IPS-20b (cell line): ENCODE results near the gene GALNT6.

Experiments
- H3K27ac ChIP-seq: one replicate; pipeline ENCODE4 v1.5.1; 2013; ENCODE audit warnings: low read length
- H3K27me3 ChIP-seq: 2 replicates; pipeline ENCODE4 v1.6.1; 2013; ENCODE audit warnings: mild to moderate bottlenecking, low read length, inconsistent platforms; ENCODE audit not compliant: insufficient read depth
- H3K36me3 ChIP-seq: 2 replicates; pipeline ENCODE4 v1.6.1; 2013; ENCODE audit warnings: low read depth, mild to moderate bottlenecking, inconsistent platforms, low read length, moderate library complexity; ENCODE audit not compliant: insufficient read depth
- H3K4me1 ChIP-seq: 2 replicates; pipeline ENCODE4 v1.6.1; 2013; ENCODE audit warnings: mild to moderate bottlenecking, control low read depth, inconsistent platforms, low read length, moderate library complexity; ENCODE audit not compliant: insufficient read depth
- H3K4me3 ChIP-seq: 2 replicates; pipeline ENCODE4 v1.5.1; 2013; ENCODE audit warnings: mild to moderate bottlenecking, low read length, inconsistent platforms
- H3K9ac ChIP-seq: 2 replicates; pipeline ENCODE4 v1.6.1; 2013; ENCODE audit warnings: low read depth, mild to moderate bottlenecking, inconsistent platforms, low read length, moderate library complexity
- H3K9me3 ChIP-seq: 2 replicates; pipeline ENCODE4 v1.6.1; 2013; ENCODE audit warnings: mild to moderate bottlenecking, low read depth, low read length, inconsistent platforms; ENCODE audit not compliant: insufficient read depth

GALNT6 gene

DNA sequence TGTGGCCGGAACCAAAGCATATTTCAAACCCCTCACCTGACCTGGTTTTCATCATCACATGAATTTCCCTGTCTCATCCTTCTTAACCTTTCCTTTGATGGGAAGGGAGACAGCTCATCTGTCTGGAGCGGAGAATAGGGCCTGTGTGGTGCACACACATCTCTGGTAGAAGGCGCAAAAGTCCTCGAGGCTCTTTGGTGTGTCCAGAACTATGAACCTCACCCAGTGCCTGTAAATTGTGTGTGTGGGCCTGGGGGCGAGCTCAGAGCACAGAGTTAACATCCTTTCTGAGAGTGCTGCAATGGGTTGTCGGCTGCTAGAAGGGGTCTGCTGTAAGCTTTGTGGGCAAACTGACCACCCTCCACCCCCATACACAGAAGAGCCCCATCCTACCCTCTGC is 749 bp downstream of the GALNT6 start:
- Histone ChIP-seq H3K27me3 (peaks cover 23% of the 10 kb centered on the region; the same call in 1 of the 2 replicates), H3K9ac (peak overlapping the region; percentile 84; the same call in 1 of the 2 replicates), H3K4me1 (peaks cover 25% of the 10 kb centered on the region), H3K27ac (peak overlapping the region; percentile 73), H3K36me3 (peaks cover 17% of the 10 kb centered on the region; the same call in 1 of the 2 replicates), H3K4me3 (peak overlapping the region; percentile 89), H3K9me3 (no peaks in the 10 kb centered on the region)

DNA sequence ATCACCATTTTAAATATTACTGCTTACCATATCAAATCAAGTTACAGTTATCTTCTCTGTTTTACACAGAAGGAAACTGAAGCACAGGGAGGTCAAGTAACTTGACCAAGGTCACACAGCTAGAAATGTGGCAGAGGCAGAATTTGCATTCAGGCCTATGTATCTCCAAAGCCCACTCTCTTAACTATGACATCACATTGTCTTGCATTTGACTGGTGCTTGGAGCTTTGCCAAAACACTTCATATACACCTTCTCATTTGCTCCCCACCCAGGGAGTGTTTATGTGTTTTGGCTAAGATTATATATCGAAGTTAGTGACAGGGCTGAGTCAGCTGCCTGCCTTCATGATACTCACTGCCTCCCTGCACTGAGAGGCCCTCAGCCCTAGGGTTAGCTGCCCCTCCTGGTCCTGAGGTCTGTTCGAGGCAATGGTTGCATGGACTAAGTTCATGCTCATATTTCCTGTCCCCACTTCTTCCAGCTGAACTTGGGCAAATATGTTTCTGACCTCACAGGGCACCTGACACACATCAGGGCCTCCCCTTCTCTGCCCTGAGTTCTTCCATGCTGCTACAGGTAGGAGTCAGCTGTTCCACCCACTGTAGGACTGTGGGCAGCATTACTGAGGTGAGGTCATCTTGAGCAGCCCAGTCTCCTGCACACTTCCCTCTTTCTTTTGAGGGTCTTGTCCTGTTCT is 1.8 kb downstream of the GALNT6 start:
- Histone ChIP-seq H3K36me3 (peaks cover 13% of the 10 kb centered on the region; the same call in 1 of the 2 replicates), H3K9ac (no peak overlapping the region), H3K27me3 (peaks cover 23% of the 10 kb centered on the region; the same call in 1 of the 2 replicates), H3K4me3 (no peak overlapping the region), H3K27ac (no peak overlapping the region), H3K4me1 (peaks cover 25% of the 10 kb centered on the region), H3K9me3 (no peaks in the 10 kb centered on the region)

DNA sequence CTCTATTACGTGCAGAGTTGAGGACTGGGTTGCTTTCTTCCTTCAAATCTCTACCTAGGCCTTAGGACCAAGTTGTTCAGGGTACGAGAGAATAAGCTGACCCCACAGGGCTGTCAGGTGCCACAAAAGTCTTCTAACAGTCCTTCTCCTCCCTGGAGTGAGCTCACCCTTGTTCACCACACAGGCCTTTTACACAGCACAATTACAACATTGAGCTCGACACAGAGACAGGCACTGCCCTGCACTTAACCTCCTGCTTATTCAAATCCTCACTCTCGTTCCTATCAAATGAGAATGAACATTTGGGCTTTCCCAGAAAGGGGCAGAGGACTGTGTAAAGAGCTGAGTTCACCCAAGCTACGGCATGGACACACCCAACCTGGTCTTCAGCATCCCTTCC is 2.4 kb downstream of the GALNT6 start:
- H3K9me3 ChIP-seq, result no peaks in the 10 kb centered on the region
- no peak overlapping the region for H3K27ac ChIP-seq
- peaks cover 25% of the 10 kb centered on the region for H3K4me1 ChIP-seq
- H3K4me3 ChIP-seq, result no peak overlapping the region
- peaks cover 23% of the 10 kb centered on the region; the same call in 1 of the 2 replicates for H3K27me3 ChIP-seq
- peaks cover 7% of the 10 kb centered on the region; the same call in 1 of the 2 replicates for H3K36me3 ChIP-seq
- no peak overlapping the region; the same call in 1 of the 2 replicates for H3K9ac ChIP-seq

DNA sequence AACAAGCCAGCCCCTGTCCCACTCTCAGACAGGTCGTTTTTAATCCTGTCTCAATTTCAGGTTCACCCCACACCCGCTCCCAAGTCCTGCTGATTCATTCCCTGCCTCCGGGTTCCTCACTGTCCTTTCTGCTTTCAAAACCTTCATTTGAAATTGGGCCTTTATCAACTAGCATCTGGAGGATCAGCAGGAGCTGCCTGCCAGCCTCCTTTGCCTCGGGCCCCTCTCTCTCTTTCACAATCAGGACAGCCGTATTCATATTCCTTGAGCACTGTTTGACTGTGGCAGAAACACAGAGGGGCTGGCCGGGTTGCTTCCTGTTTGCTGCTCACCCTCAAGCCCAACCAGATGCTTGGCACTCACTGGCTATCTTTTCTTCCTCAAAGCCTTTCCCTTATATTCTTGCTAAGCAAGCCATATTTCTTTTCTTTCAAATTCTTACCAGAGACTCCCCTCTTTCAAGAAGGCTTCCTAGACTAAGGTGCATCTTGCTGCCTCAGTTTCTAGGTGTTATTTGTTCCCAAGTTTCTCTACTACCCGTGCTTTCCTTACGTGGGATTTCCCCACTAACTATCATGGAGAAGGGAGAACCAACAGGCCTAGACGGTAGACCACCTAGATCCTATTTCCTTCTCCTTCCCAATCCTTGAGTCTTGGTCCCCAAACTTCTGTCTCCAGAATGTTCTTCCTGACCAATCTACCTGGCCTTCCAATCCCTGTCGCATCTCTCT is 3.0 kb downstream of the GALNT6 start:
- 0 out of 2 replicates have a peak, but pooled peaks cover 1% of the 10 kb centered on the region for H3K36me3 ChIP-seq
- H3K27me3 ChIP-seq, result peaks cover 20% of the 10 kb centered on the region; the same call in 1 of the 2 replicates
- H3K27ac ChIP-seq, result peak overlapping the region; percentile 22
- peak overlapping the region; percentile 16; the same call in 1 of the 2 replicates for H3K9ac ChIP-seq
- H3K4me3 ChIP-seq, result no peak overlapping the region
- no peaks in the 10 kb centered on the region for H3K9me3 ChIP-seq
- peaks cover 32% of the 10 kb centered on the region for H3K4me1 ChIP-seq

DNA sequence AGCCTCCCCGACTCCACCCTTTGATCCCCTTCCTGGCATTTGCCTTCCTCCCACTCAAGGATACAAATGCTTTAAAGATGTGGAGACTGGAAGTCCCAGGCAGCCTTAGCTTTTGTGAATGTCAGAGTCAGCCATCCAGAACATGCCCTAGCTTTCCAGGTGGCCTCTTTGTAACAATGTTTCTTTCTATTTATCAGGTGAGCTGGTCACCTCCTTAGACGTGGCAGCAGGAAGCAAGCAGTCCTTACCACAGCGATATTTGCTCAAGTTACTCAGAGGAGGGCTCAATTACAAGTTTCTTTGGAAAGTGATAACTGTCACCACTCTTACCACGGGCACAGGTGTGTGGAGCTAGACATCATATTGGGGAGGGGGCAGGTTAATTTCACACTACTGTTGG is 4.9 kb downstream of the GALNT6 start:
- Histone ChIP-seq H3K27ac (no peak overlapping the region), H3K36me3 (0 out of 2 replicates have a peak, but pooled peaks cover 7% of the 10 kb centered on the region), H3K9ac (no peak overlapping the region), H3K4me3 (no peak overlapping the region), H3K4me1 (peaks cover 40% of the 10 kb centered on the region), H3K9me3 (no peaks in the 10 kb centered on the region), H3K27me3 (peaks cover 6% of the 10 kb centered on the region; the same call in 1 of the 2 replicates)

DNA sequence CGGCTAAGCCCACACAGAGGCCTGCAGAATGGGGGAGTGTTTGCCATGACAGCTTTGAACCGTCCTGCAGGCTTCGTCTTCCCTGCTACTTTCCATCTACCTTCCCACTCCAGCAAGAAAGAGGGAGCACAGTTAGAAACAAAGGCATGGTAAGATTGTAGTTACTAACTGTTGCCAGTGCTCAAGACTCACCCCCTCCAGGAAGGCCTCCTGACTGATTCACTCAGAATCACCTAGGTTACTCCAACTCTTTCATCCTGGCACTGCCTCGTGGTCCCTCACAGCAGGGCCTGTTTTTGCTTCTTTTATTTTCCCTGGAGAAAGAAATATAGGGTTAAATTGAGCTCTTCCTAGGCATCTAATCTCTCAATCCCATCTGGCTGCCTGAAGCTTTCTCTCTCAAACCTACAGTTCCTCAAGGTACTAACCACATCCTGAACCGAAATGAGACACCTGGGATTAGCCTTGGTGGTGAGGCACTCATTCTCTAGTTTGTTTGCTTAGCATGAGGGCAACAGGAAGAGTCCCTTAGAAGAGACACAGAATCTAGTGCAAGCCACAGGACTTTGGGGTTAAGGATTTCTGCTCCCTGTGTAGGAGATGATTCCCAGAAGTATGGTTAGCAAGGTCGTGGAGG is 7.8 kb downstream of the GALNT6 start:
- no peaks in the 10 kb centered on the region for H3K9me3 ChIP-seq
- no peak overlapping the region for H3K27ac ChIP-seq
- H3K9ac ChIP-seq, result no peak overlapping the region
- peaks cover 27% of the 10 kb centered on the region for H3K36me3 ChIP-seq
- H3K27me3 ChIP-seq, result no peaks in the 10 kb centered on the region
- peaks cover 27% of the 10 kb centered on the region for H3K4me1 ChIP-seq
- H3K4me3 ChIP-seq, result no peak overlapping the region

DNA sequence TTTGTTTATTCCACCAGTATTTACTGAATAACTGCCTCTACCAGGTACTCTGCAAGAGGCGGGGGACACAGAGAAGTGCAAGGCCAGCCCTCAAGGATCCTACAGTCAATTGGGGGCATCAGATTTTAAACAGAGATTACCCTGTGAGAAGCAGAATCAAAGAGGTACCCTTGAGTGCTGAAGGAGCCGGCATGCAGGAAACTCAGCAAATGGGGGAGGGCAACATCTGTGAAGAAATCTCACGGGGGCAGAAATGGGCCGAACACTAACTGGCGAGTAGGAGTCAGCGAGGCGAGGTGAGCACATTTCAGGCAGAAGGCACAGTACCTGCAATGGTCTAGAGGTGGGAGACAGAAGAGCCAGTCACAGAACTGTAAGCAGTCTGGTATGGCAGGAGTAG is 9.0 kb downstream of the GALNT6 start:
- H3K9ac ChIP-seq, result 0 out of 2 replicates have a peak overlapping the region, but pooled peaks have one; percentile 17
- H3K27ac ChIP-seq, result no peak overlapping the region
- H3K36me3 ChIP-seq, result peaks cover 32% of the 10 kb centered on the region
- peaks cover 18% of the 10 kb centered on the region; the same call in 1 of the 2 replicates for H3K4me1 ChIP-seq
- H3K27me3 ChIP-seq, result no peaks in the 10 kb centered on the region
- no peaks in the 10 kb centered on the region for H3K9me3 ChIP-seq
- no peak overlapping the region for H3K4me3 ChIP-seq

DNA sequence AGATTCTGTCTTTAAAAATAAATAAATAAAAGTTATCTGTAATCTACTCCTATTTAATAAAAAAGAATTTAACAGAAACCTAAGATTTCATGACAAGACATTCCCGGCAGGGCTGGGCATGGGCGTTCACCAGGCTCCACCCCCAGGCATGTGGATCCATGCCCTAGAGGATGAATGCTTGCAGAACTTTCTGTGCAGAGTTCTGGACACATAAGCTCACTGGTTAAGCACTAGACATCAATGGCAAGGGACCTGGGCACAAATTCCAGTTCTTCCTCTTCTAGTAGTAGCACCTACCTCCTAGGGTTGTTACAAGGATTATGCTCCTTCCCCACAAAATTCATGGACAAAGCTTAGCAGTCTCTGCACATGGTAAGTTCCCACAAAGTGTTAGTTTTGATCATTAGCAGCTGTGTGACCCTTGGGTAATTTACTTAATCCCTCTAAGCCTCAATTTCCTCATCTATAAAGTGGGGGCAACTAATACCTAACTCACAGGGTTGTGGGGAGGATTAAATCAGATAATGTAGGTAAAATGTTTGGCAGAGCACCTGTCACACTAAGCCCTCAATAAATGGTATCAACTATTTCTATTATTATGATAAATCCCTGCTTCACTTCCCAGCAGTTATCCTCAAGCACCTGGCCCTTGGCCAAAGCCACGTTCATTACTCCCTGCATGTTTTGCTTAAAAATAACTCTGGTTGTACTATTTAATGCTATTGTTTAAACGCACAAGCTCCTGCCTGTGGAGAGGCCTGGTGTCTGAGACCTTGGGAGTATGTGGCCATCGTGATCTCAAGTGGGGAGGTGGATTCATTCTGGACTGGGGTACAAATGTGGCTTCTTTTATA is 9.8 kb downstream of the GALNT6 start:
- peaks cover 16% of the 10 kb centered on the region; the same call in 1 of the 2 replicates for H3K4me1 ChIP-seq
- H3K27ac ChIP-seq, result no peak overlapping the region
- H3K9me3 ChIP-seq, result no peaks in the 10 kb centered on the region
- no peaks in the 10 kb centered on the region for H3K27me3 ChIP-seq
- H3K36me3 ChIP-seq, result peaks cover 39% of the 10 kb centered on the region
- H3K9ac ChIP-seq, result no peak overlapping the region
- H3K4me3 ChIP-seq, result no peak overlapping the region

DNA sequence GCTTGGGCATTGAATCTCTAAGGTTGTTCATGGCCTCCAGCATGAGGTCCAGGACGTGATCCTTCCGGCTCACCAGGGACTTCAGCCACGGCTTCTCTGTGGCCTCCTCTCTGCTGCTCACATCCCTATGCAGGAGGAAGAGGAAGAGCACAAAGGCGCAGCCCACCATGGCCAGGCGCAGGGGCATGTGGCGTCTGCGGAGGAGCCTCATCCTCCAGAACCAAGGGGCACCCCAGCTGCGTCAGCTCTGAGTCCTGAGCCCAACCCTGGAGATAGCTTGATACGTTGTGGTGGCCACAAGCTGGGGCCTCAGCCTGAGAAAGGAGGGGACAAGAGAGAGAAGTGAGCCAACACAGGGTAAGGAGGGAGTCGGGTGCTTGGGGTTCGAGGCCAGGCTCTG is 11.6 kb downstream of the GALNT6 start:
- H3K36me3 ChIP-seq, result peaks cover 41% of the 10 kb centered on the region

DNA sequence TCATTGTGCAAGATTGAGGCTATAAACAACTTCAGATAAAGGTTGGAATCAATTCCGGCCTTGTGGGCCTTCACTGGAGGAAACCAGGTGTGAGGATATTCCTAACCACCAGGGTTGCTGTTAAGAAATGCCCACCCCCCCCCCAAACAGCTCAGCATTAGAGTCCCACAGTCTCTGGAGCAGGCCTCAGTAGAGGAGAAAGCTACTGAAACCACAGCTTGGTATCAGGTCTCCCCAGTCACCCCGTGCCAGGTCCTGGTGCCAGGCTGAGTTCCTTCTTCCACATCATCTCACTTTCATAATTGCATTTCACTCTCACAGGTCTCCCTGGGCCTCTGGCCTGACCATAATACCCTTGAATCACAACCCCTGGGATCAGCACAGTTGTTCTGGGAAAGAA is 12.5 kb downstream of the GALNT6 start:
- Histone ChIP-seq H3K27ac (no peak overlapping the region), H3K4me1 (peaks cover 15% of the 10 kb centered on the region; the same call in 1 of the 2 replicates), H3K4me3 (no peak overlapping the region), H3K27me3 (no peaks in the 10 kb centered on the region), H3K9ac (no peak overlapping the region), H3K9me3 (no peaks in the 10 kb centered on the region), H3K36me3 (peaks cover 45% of the 10 kb centered on the region)

More for the DNA sequence above, 11.6 kb downstream of the GALNT6 start:
- Histone ChIP-seq H3K27me3 (no peaks in the 10 kb centered on the region), H3K9ac (no peak overlapping the region), H3K4me1 (peaks cover 16% of the 10 kb centered on the region; the same call in 1 of the 2 replicates), H3K27ac (no peak overlapping the region), H3K9me3 (no peaks in the 10 kb centered on the region), H3K4me3 (no peak overlapping the region)
